GM04503 (cell line): ENCODE results near the gene CCDC8.
"Not testable (repeated sequence)": the region's sequence is repeated elsewhere in the genome, so short reads cannot be mapped to it uniquely, and the experiment has no call there.

Experiments used
- DNase-seq: peaks from one replicate; pipeline ENCODE4 v3.0.0-alpha.2; 2012; ENCODE audit warnings: low read depth

Gene CCDC8

GRCh38 chr19:46402725-46403124 lies 10.6 kb downstream of the CCDC8 start:
- no peak for DNase-seq

GRCh38 chr19:46397801-46398479 lies 15.4 kb downstream of the CCDC8 start:
- not testable (repeated sequence) for DNase-seq

- no peak for DNase-seq
Observed at GRCh38 chr19:46394402-46394797, 19.0 kb downstream of the CCDC8 start.

- DNase-seq = no peak
Observed at GRCh38 chr19:46393456-46394401, 19.6 kb downstream of the CCDC8 start.

GRCh38 chr19:46392837-46393236 lies 20.5 kb downstream of the CCDC8 start:
- DNase-seq = no peak

GRCh38 chr19:46392252-46392801 lies 21.0 kb downstream of the CCDC8 start:
- peak; percentile 49 for DNase-seq

- DNase-seq = no peak
Observed at GRCh38 chr19:46391296-46392251, 21.8 kb downstream of the CCDC8 start.

GRCh38 chr19:46390866-46391265 lies 22.5 kb downstream of the CCDC8 start:
- DNase-seq = no peak

GRCh38 chr19:46390121-46390858 lies 23.1 kb downstream of the CCDC8 start:
- no peak for DNase-seq

- no peak for DNase-seq
Observed at GRCh38 chr19:46388311-46389095, 24.9 kb downstream of the CCDC8 start.

- DNase-seq = no peak
Observed at GRCh38 chr19:46387713-46388130, 25.6 kb downstream of the CCDC8 start.

- no peak for DNase-seq
Observed at GRCh38 chr19:46386996-46387712, 26.2 kb downstream of the CCDC8 start.

- DNase-seq = no peak
Observed at GRCh38 chr19:46386151-46386550, 27.2 kb downstream of the CCDC8 start.

GRCh38 chr19:46385636-46386035 lies 27.7 kb downstream of the CCDC8 start:
- no peak for DNase-seq

- DNase-seq = no peak
Observed at GRCh38 chr19:46384396-46384795, 29.0 kb downstream of the CCDC8 start.

GRCh38 chr19:46383846-46384245 lies 29.5 kb downstream of the CCDC8 start:
- DNase-seq = no peak

- DNase-seq = no peak
Observed at GRCh38 chr19:46383171-46383815, 30.1 kb downstream of the CCDC8 start.

- no peak for DNase-seq
Observed at GRCh38 chr19:46381756-46382345, 31.5 kb downstream of the CCDC8 start.

GRCh38 chr19:46381346-46381745 lies 32.0 kb downstream of the CCDC8 start:
- no peak for DNase-seq
